OCI-LY1 (cell line): ENCODE measurements around the gene DIP2C.
"Not testable (repeated sequence)": the region's sequence is repeated elsewhere in the genome, so short reads cannot be mapped to it uniquely, and the experiment has no call there.

Source experiments
- H2AFZ ChIP-seq: fragments of 200-600 bp; sonication (generic), shearing (Covaris generic); 2 replicates; pipeline ENCODE4 v1.6.0; 2014; ENCODE audit warnings: antibody characterized with exemption, mild to moderate bottlenecking, low read length
- H3F3A ChIP-seq: fragments of 200-600 bp; sonication (generic), shearing (Covaris generic); 2 replicates; pipeline ENCODE4 v1.6.0; 2014; ENCODE audit warnings: mild to moderate bottlenecking, antibody characterized with exemption, low read length, moderate library complexity; ENCODE audit not compliant: insufficient read depth
- H3K27ac ChIP-seq: fragments of 200-600 bp; sonication (generic); 2 replicates; pipeline ENCODE4 v1.5.1; 2014; ENCODE audit warnings: low read length, mixed run types, mild to moderate bottlenecking, low read depth; ENCODE audit not compliant: poor library complexity, severe bottlenecking
- H3K27me3 ChIP-seq: fragments of 200-600 bp; sonication (generic); 2 replicates; pipeline ENCODE4 v1.6.0; 2014; ENCODE audit warnings: antibody characterized with exemption, mild to moderate bottlenecking, low read length, moderate library complexity; ENCODE audit not compliant: insufficient read depth
- H3K36me3 ChIP-seq: fragments of 200-600 bp; sonication (generic); 2 replicates; pipeline ENCODE4 v1.6.1; 2014; ENCODE audit warnings: mild to moderate bottlenecking, antibody characterized with exemption, low read length, moderate library complexity, mixed read lengths; ENCODE audit not compliant: insufficient read depth
- H3K4me1 ChIP-seq: fragments of 200-600 bp; sonication (generic); 2 replicates; pipeline ENCODE4 v1.5.1; 2014; ENCODE audit warnings: mild to moderate bottlenecking, low read length, moderate library complexity; ENCODE audit not compliant: insufficient read depth, severe bottlenecking
- H3K4me2 ChIP-seq: fragments of 200-600 bp; sonication (generic), shearing (Covaris generic); 2 replicates; pipeline ENCODE4 v1.6.1; 2014; ENCODE audit warnings: low read length
- H3K4me3 ChIP-seq: fragments of 200-600 bp; sonication (generic); 2 replicates; pipeline ENCODE4 v1.5.1; 2014; ENCODE audit warnings: low read length, low read depth, mild to moderate bottlenecking, mixed read lengths; ENCODE audit not compliant: poor library complexity, severe bottlenecking
- H3K79me2 ChIP-seq: fragments of 200-600 bp; shearing (Covaris generic); 2 replicates; pipeline ENCODE4 v1.6.1; 2016; ENCODE audit warnings: mixed run types, low read length, mixed read lengths; ENCODE audit not compliant: insufficient read depth
- H3K9ac ChIP-seq: fragments of 200-600 bp; sonication (generic), shearing (Covaris generic); 2 replicates; pipeline ENCODE4 v1.6.1; 2014; ENCODE audit warnings: mild to moderate bottlenecking, low read length, mixed read lengths
- H3K9me2 ChIP-seq: fragments of 200-600 bp; sonication (generic), shearing (Covaris generic); 2 replicates; pipeline ENCODE4 v1.6.1; 2014; ENCODE audit warnings: low read depth, mild to moderate bottlenecking, low read length, mixed read lengths
- H3K9me3 ChIP-seq: fragments of 200-600 bp; shearing (Covaris generic); 2 replicates; pipeline ENCODE4 v1.6.1; 2014; ENCODE audit warnings: low read length, mixed read lengths
- H4K20me1 ChIP-seq: fragments of 200-600 bp; sonication (generic), shearing (Covaris generic); 2 replicates; pipeline ENCODE4 v1.6.0; 2016; ENCODE audit warnings: mild to moderate bottlenecking, low read length; ENCODE audit not compliant: insufficient read depth
- CTCF ChIP-seq: fragments of 200-600 bp; sonication (generic), shearing (Covaris generic); IDR thresholded peaks from 2 replicates; pipeline ENCODE4 v1.5.1; 2017; ENCODE audit warnings: mild to moderate bottlenecking, antibody characterized with exemption, low read length, moderate library complexity, mixed read lengths
- EZH2 ChIP-seq: fragments of 200-600 bp; sonication (generic), shearing (Covaris generic); IDR thresholded peaks from 2 replicates; pipeline ENCODE4 v1.8.0; 2017; ENCODE audit warnings: borderline replicate concordance, mixed run types, mild to moderate bottlenecking, antibody characterized with exemption, low read length, moderate library complexity, mixed read lengths

Gene DIP2C

GRCh38 chr10:596725-597345 is 92.6 kb downstream of the DIP2C start:
- no peak overlapping the region for H3K4me2 ChIP-seq
- H3K4me3 ChIP-seq = no peak overlapping the region
- no peak overlapping the region for H3K9ac ChIP-seq
- TF ChIP-seq EZH2 (no peak), CTCF (no peak)
- H3K27me3 ChIP-seq = no peaks in the 10 kb centered on the region
- H4K20me1 ChIP-seq = no peaks in the 10 kb centered on the region
- peak overlapping the region; percentile 5 for H3K27ac ChIP-seq
- H2AFZ ChIP-seq = no peak overlapping the region
- peaks cover 55% of the 10 kb centered on the region for H3K79me2 ChIP-seq
- peaks cover 43% of the 10 kb centered on the region for H3K36me3 ChIP-seq
- H3K4me1 ChIP-seq = peaks cover 78% of the 10 kb centered on the region
- H3K9me3 ChIP-seq = no peaks in the 10 kb centered on the region
- H3F3A ChIP-seq = 0 out of 2 replicates have a peak, but pooled peaks cover 5% of the 10 kb centered on the region
- no peaks in the 10 kb centered on the region for H3K9me2 ChIP-seq

- H3K9me2 ChIP-seq = not testable (repeated sequence)
Observed at GRCh38 chr10:596131-596530, 93.3 kb downstream of the DIP2C start.

GRCh38 chr10:595473-595872 is 94.0 kb downstream of the DIP2C start:
- Histone ChIP-seq H3K27ac (peak overlapping the region; percentile 43), H2AFZ (no peak overlapping the region), H3K27me3 (no peaks in the 10 kb centered on the region), H3K36me3 (peaks cover 50% of the 10 kb centered on the region), H3K4me2 (no peak overlapping the region), H4K20me1 (no peaks in the 10 kb centered on the region), H3K9me3 (no peaks in the 10 kb centered on the region), H3K9me2 (no peaks in the 10 kb centered on the region), H3K9ac (no peak overlapping the region), H3K79me2 (peaks cover 51% of the 10 kb centered on the region), H3F3A (no peaks in the 10 kb centered on the region), H3K4me1 (peaks cover 78% of the 10 kb centered on the region), H3K4me3 (no peak overlapping the region)
- no peak for TF ChIP-seq EZH2
- TF ChIP-seq CTCF = no peak

More at GRCh38 chr10:596131-596530, 93.3 kb downstream of the DIP2C start:
- H3K9ac ChIP-seq, H3K9me3 ChIP-seq, H2AFZ ChIP-seq, H3K4me3 ChIP-seq, H3F3A ChIP-seq, H3K4me2 ChIP-seq, H4K20me1 ChIP-seq, H3K27me3 ChIP-seq, H3K27ac ChIP-seq: not testable (repeated sequence)
- Histone ChIP-seq H3K4me1 (peaks cover 78% of the 10 kb centered on the region), H3K36me3 (peaks cover 50% of the 10 kb centered on the region), H3K79me2 (peaks cover 51% of the 10 kb centered on the region)

GRCh38 chr10:594584-595270 is 94.7 kb downstream of the DIP2C start:
- no peak overlapping the region for H3K9ac ChIP-seq
- H4K20me1 ChIP-seq = no peaks in the 10 kb centered on the region
- no peaks in the 10 kb centered on the region for H3K9me2 ChIP-seq
- H3K79me2 ChIP-seq = peaks cover 50% of the 10 kb centered on the region
- H3K4me2 ChIP-seq = no peak overlapping the region
- H3K27ac ChIP-seq = peak overlapping the region; percentile 43
- no peaks in the 10 kb centered on the region for H3K9me3 ChIP-seq
- peaks cover 78% of the 10 kb centered on the region for H3K4me1 ChIP-seq
- H3K36me3 ChIP-seq = peaks cover 50% of the 10 kb centered on the region
- H3F3A ChIP-seq = no peaks in the 10 kb centered on the region
- H3K27me3 ChIP-seq = no peaks in the 10 kb centered on the region
- H3K4me3 ChIP-seq = no peak overlapping the region
- H2AFZ ChIP-seq = no peak overlapping the region
- no peak for TF ChIP-seq EZH2
